ENCODE data around the gene GBX2. TPM values are rescaled to one million over a fixed set of nuclear protein-coding genes. Genes with fewer than 3 reads are reported as not detected.

Gene GBX2
- total RNA-seq, 3 donors from 2014 or later: not detected

- H3K9me3 ChIP-seq: no peaks in the 10 kb centered on the region
- no peak for DNase-seq (ENCODE audit: low spot score in 2 of 2)
- peaks cover 0 to 3% of the 10 kb centered on the region in 2 donors for H3K4me1 ChIP-seq
- H3K27ac ChIP-seq: no peak overlapping the region
- H3K36me3 ChIP-seq: no peaks in the 10 kb centered on the region
- intact Hi-C loops (cut with DNase I; ENCODE audit: low total_unique reads): no loop called here
- no peak for TF ChIP-seq CTCF (IDR thresholded peaks at IDR 0.05)
- TF ChIP-seq POLR2A (IDR thresholded peaks at IDR 0.05): no peak
- no peak for TF ChIP-seq POLR2AphosphoS5 (IDR thresholded peaks at IDR 0.05)
- H3K27me3 ChIP-seq: peaks cover 0 to 46% of the 10 kb centered on the region in 2 donors
- no peak overlapping the region for H3K4me3 ChIP-seq
These were observed 9.0 kb downstream of the GBX2 start for GRCh38 chr2:236158969-236159777.

GRCh38 chr2:236157815-236158498 is 10.2 kb downstream of the GBX2 start:
- intact Hi-C loops (cut with DNase I; ENCODE audit: low total_unique reads): no loop called here
- H3K27me3 ChIP-seq: peaks cover 0 to 34% of the 10 kb centered on the region in 2 donors

GRCh38 chr2:236157366-236157765 is 10.8 kb downstream of the GBX2 start:
- TF ChIP-seq POLR2AphosphoS5 (IDR thresholded peaks at IDR 0.05) (no peak), POLR2A (IDR thresholded peaks at IDR 0.05) (no peak), CTCF (IDR thresholded peaks at IDR 0.05) (no peak)
- Histone ChIP-seq H3K36me3 (no peaks in the 10 kb centered on the region), H3K4me1 (no peaks in the 10 kb centered on the region), H3K27ac (no peak overlapping the region), H3K27me3 (peaks cover 0 to 28% of the 10 kb centered on the region in 2 donors), H3K9me3 (peaks cover 3 to 4% of the 10 kb centered on the region in 2 donors), H3K4me3 (no peak overlapping the region)
- no peak for DNase-seq (ENCODE audit: low spot score in 2 of 2)
- intact Hi-C loops (cut with DNase I; ENCODE audit: low total_unique reads): no loop called here

More at GRCh38 chr2:236157815-236158498, 10.2 kb downstream of the GBX2 start:
- Histone ChIP-seq H3K27ac (no peak overlapping the region), H3K4me3 (no peak overlapping the region), H3K4me1 (no peaks in the 10 kb centered on the region), H3K9me3 (no peaks in the 10 kb centered on the region), H3K36me3 (no peaks in the 10 kb centered on the region)
- no peak for DNase-seq (ENCODE audit: low spot score in 2 of 2)
- TF ChIP-seq CTCF (IDR thresholded peaks at IDR 0.05) (no peak), POLR2A (IDR thresholded peaks at IDR 0.05) (no peak), POLR2AphosphoS5 (IDR thresholded peaks at IDR 0.05) (no peak)

GRCh38 chr2:236156860-236157194 is 11.4 kb downstream of the GBX2 start:
- H3K4me1 ChIP-seq: no peaks in the 10 kb centered on the region
- TF ChIP-seq POLR2A (IDR thresholded peaks at IDR 0.05): no peak
- peaks cover 4 to 6% of the 10 kb centered on the region in 2 donors for H3K9me3 ChIP-seq
- no peaks in the 10 kb centered on the region for H3K36me3 ChIP-seq
- no peak overlapping the region for H3K27ac ChIP-seq
- no peak for DNase-seq (ENCODE audit: low spot score in 2 of 2)
- intact Hi-C loops (cut with DNase I; ENCODE audit: low total_unique reads): no loop called here
- H3K27me3 ChIP-seq: peaks cover 0 to 25% of the 10 kb centered on the region in 2 donors
- H3K4me3 ChIP-seq: no peak overlapping the region

GRCh38 chr2:236156095-236156859 is 11.9 kb downstream of the GBX2 start:
- Histone ChIP-seq H3K4me1 (no peaks in the 10 kb centered on the region), H3K36me3 (no peaks in the 10 kb centered on the region), H3K27me3 (peaks cover 0 to 20% of the 10 kb centered on the region in 2 donors), H3K4me3 (no peak overlapping the region), H3K27ac (no peak overlapping the region), H3K9me3 (peaks cover 4 to 7% of the 10 kb centered on the region in 2 donors)
- TF ChIP-seq POLR2A (IDR thresholded peaks at IDR 0.05): no peak
- no peak for TF ChIP-seq POLR2AphosphoS5 (IDR thresholded peaks at IDR 0.05)
- TF ChIP-seq CTCF (IDR thresholded peaks at IDR 0.05): no peak
- intact Hi-C loops (cut with DNase I; ENCODE audit: low total_unique reads): no loop called here
- no peak for DNase-seq (ENCODE audit: low spot score in 2 of 2)
